T-helper 2 cell treated with Interferon-gamma antibody and Interleukin-4, amounts not matched to agents 100 ng/mL and 5 ng/mL, for 36 hours (primary cell): ENCODE data around the gene PDK4. TPM values are rescaled to one million over a fixed set of nuclear protein-coding genes. Genes with fewer than 3 reads are reported as not detected.
"Not testable (repeated sequence)": the region's sequence is repeated elsewhere in the genome, so short reads cannot be mapped to it uniquely, and the experiment has no call there.

Source experiments
- intact Hi-C: fragments of 100-400 bp; cut with micrococcal nuclease; formaldehyde crosslinking; loops from one replicate; pipeline ENCODE4 v1.15.1; 2023
- total RNA-seq: library from RNA; stranded (reverse); gene quantifications from 2 replicates; pipeline ENCODE4 v1.2.3, GENCODE V29; 2022

The PDK4 gene
- total RNA-seq, 1 donor from 2014 or later, result not detected

DNA sequence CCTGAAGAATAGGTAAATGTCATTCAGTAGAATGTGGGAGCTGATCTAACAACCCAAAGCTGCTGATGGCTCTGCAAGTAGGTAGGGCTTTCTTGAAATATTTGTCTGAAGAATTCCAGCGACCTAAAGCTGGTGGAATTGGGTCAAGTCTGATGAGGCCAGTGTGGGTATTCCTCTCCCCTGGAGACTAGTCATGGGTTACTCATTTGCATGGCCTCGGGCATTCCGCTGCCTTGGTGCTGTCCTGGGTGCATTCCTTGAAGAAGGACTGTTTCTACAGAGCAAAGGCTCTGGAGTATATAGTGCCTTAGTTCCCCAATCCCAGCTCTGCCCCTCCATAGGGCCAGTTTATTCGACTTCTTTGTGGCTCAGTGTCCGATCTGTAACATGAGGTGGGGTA, 19.2 kb downstream of the PDK4 start:
- intact Hi-C loops, result no loop called here

DNA sequence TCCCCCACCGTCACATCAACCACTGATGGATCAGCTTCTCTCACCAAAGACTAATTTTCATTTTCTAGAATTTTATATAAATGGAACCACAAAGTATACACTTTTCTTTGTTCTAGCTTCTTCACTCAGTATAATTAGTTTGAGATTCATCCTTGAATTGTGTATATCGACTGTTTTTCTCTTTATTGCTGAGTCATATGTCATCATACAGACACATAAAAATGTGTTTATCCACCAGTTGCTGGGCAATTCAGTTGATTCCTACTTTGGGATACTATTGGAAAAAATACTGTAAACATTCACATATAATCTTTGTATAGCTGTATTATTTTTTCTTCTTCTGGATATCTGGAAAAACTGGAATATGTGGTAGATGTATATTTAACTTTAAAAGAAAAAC, 26.6 kb downstream of the PDK4 start:
- intact Hi-C loops, result no loop called here

DNA sequence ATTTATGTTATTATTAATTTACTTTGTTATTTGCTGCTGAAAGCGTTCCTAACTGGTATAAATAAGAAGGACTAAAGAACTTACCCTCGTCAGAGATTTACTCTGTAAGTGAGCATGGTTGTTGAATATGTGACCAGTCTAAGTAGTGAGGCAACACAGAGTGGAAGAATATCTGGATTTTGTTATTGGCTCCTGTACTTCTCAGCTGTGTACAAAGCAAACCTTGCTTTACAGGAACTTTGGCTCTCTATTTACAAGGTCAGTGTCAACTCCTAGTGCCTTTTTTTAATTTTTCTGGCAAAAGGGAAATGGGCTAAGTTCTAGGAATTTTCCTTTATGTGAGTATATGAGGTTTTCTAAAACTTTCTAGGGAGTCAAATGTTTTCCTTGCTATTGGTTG, 35.6 kb downstream of the PDK4 start:
- intact Hi-C loops, result no loop called here

DNA sequence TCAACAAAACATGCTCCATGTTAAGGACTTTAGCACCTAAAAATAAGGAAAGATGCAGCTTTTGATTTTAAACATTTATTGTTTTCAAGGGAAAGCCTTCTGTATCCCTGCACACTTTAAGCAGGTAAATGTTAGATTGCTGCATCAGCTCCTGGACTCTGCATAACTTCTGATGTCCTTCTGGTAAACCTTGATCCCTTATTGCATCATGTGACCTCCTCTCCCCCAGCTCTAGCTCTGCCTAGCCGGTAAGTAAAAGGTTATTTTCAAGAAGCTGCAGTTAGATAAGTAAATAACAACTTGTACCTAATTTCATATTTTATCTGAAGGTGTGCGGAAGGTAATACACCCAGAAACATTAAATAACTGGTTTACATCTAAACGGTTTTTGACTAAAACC, 37.5 kb downstream of the PDK4 start:
- intact Hi-C loops, result no loop called here

DNA sequence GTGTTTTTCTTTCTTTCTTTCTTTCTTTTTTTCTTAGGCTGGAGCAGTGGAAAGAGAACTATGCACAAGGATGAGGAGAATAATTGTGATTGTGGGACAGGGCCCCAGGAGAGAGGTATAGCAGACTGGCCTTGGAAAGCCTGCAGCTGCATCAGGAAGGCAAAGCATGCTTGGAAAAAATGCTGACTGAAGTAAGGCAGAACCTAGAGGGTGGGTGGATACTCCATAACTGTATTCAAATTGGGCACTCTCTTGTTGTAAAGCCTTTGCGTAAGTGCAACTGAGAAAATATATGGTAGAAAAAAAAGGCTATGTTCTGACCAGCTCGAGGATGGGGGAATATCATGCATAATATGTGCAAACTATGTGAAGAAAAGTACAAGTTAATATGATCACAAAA, 39.5 kb downstream of the PDK4 start:
- intact Hi-C loops, result no loop called here

DNA sequence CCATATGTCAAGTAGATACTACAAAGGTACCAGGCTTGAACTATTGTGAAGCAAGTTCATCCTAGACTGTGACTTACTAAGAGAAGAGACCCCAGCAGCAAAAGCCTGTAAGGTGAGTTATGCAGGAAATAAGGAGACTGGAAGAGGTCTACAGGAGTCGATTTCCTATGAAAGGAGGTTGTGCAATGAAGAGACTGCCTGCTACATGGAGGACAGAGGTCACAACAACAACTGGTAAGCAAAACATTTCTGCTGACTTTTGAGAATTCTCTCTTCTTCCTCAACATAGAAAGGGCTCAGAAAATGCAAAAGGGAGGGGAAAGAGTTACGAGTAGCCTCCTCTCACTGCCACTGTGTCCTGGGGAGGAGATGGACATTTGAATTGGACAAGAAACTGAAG, 42.4 kb downstream of the PDK4 start:
- intact Hi-C loops, result no loop called here

DNA sequence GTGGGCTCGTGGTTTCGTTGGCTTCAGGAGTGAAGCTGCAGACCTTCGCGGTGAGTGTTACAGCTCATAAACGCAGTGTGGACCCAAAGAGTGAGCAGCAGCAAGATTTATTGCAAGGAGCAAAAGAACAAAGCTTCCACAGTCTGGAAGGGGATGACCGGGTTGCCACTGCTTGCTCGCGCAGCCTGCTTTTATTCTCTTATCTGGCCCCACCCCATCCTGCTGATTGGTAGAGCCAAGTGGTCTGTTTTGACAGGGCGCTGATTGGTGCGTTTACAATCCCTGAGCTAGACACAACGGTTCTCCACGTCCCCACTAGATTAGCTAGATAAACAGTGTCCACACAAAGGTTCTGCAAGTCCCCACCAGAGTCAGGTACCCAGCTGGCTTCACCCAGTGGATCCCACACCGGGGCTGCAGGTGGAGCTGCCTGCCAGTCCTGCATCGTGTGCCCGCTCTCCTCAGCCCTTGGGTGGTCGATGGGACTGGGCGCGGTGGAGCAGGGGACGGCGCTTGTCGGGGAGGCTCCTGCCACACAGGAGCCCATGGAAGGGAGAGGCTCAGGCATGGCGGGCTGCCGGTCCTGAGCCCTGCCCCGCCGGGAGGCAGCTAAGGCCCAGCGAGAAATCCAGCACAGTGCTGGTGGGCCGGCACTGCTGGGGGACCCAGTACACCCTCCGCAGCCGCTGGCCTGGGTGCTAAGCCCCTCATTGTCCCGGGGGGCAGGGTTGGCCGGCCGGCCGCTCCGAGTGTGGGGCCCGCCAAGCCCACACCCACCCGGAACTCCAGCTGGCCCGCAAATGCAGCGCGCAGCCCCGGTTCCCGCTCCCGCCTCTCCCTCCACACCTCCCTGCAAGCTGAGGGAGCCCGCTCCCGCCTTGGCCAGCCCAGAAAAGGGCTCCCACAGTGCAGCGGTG, 44.0 kb downstream of the PDK4 start:
- intact Hi-C loops, result not testable (repeated sequence)

DNA sequence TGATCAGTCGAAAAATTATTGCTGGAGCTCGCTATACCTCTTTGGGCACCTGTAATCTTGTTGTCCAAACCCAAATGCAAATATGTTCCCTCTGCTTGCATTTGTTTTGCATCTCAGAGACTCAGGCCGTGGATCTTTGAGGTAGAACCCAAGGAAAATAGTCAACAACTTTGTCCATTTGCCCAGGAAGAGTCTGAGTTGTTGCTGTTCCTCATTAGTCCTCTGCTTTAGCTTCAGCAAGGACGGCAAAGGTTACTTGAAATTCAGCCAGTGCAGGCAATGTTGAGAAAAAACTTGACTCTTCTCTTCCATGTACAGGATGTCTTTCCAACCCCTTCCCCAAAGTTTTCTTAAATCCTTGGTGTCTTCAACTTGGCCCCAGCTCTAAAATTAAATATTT, 45.8 kb downstream of the PDK4 start:
- intact Hi-C loops, result no loop called here

DNA sequence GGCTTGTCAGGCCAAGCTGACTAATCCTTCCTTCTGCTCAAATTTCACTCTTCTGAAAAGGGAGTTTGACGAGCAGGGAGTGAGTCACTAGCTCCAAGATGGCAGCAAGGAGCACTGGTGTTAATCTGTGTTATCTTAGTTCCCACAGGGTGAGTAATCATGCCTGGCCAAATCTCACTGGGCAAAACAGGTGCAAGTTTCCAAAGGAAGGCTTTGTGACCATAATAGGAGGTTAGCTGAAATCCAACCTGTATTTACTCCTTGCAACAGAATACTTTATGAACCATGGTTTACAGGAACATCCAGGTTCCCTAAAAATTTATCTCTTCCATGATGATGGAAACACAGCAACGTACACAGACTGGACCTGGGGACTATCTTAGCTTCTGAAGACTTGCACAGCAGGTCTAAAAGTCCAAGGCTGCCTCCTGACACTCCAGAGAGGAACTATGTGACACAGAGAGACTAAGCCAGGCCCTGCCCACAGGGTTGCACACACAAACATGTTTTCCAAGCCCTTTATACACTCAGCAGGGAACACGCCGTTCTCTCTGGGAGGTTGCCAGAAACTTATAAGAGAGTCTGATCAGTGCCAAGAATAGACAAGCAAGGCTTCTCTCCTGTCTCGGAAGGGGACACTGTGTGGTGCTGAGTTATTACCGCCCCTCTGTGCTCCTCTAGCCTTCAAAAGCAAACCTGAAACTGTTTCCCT, 46.3 kb downstream of the PDK4 start:
- intact Hi-C loops, result loop anchor here (10.0 kb wide), 1 partner anchor 755 kb away; no protein-coding TSS in a partner anchor

DNA sequence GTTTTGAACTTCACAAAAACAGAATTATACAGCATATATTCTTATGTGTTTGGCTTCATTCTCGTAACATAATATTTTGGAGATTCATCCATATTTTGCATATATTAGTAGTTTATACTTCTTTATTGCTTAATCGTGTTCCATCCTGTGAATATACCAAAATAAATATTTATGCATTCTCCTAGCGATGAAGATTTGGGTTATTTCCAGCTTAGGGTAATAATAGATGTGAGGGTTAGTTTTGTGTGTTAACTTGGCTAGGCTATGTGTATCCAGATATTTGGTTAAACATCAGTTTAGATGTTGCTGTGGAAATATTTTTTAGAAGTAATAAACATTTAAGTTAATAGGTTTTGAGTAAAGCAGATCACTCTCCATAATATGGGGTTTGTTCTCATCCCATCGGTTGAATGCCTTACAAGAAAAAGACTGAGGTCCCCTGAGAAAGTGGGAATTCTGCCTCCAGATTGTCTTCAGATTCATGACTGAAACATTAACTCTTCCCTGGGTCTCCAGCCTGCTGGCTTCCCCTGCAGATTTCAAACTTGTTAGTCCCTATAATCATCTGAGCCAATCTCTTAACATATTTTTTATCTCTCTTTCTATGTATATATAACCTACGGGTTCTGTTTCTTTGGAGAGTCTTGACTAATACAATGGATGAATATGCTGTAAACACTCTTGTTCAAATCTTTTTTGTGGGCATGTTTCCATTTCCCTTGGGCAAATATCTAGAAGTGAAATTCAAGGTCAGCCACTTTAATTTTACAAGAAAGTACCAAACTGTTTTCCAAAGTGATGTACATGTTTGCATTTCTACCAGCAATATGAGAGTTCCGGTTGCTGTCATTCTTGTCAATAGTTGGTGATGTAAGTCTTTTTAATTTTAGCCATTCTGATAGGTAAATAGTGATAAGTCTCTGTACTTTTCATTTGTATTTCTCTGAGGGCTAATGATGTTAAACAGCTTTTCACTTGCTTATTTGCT, 48.7 kb downstream of the PDK4 start:
- intact Hi-C loops, result loop anchor here (10.0 kb wide), 1 partner anchor 753 kb away; no protein-coding TSS in a partner anchor

DNA sequence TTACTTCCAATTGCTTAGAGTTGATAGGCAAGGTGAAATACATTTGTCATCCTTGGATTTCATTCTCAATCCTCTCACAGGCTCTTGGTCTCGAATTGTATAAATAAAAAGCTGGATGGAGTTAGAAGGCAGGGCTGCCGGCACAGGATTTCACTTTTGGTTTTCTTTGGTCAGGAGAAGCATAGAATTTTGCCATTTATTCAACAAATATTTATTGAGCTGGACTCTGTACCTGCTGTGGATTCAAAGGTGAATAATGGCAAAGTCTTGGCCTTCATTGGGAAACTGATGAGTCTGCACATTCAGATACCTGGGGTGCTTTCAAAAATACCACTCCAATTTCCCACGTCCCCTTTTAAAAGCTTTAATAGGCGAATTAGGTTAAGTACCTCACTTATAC, 49.7 kb downstream of the PDK4 start:
- intact Hi-C loops, result loop anchor here (10.0 kb wide), 1 partner anchor 752 kb away; no protein-coding TSS in a partner anchor

DNA sequence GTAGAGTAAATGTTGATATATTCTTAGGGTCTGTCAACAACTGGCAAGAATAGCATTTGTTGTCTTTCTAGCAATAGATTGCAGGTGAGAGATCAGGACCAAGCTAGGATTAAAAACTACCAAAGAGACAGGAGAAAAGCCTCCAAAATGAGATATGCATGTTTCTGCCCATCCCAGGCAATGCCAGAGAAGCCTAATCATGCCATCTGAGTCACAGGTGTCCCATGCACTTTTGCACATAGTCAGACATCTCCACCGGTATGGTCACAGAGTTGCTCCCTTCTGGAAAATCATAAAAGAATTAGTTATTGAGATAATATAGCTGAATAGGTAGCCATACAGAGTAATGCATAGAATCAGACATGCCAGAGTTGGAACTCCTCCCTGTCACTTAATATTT, 50.6 kb downstream of the PDK4 start:
- intact Hi-C loops, result loop anchor here (10.0 kb wide), 1 partner anchor 751 kb away; no protein-coding TSS in a partner anchor

DNA sequence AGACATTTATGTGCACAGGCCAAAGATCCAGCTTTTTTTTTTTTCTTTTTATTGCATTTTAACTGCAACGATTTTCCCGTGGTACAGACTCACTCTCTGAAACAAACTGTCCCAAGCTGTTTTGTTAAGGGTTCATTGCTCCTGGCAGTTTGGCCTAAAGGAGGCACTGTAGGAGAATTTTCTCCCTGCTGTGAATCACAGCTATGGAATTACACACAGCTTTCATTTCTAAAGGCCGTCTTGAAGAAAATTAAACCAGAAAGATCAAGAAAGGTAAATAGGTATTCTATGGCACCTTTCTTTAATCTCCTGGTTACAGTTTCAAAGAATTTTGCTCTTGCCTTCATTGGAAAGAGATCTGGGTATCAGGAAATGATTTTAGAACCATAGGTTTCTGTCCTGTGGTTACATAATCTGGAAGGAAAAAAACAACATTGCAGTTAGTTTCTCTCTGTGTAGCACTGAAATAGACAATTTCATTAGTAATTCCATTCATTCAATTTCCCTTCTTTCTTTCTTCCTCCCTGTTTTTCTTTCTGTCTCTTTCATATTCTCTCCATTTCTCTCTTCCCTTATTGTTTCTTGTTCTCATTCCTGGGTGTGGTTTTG, 51.2 kb downstream of the PDK4 start:
- intact Hi-C loops, result loop anchor here (10.0 kb wide), 1 partner anchor 750 kb away; no protein-coding TSS in a partner anchor

DNA sequence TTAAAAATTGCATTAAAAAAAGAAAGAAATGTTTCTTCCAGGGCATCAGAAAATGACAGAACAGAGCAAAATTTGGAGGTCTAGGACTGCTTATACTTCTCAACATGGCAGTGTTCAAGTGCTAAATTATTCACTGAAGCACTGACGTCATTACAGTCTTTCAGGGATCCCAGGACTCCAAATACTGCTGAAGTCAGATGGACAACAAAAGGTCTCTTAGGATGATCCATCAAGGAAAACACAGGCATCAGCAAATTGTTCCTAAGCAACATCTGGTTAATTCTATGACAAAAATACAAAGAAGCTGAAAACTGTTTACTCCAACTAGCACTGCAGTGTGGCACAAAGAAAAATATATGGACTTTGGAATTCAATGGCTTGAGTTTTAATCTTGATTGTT, 52.1 kb downstream of the PDK4 start:
- intact Hi-C loops, result loop anchor here (10.0 kb wide), 1 partner anchor 749 kb away; no protein-coding TSS in a partner anchor

DNA sequence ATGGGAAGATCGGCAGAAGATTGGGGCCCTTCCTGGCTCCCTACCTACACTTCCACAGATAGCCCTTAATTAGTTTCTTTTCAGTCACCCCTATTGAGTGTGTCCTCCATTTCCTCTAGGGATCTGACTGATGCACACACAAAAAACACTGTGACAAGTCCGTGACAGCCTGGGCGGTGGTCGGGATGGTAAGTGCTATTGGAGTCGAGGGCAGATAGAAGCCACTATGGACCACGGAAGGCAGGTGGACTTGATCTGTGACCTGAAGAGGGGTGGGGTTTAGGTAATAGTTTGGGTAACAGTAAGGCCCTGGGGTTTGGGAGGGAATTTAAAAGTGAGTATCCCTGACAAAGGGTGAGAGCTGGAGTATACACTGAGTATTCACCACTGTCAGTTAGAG, 53.0 kb downstream of the PDK4 start:
- intact Hi-C loops, result loop anchor here (10.0 kb wide), 1 partner anchor 749 kb away; no protein-coding TSS in a partner anchor

DNA sequence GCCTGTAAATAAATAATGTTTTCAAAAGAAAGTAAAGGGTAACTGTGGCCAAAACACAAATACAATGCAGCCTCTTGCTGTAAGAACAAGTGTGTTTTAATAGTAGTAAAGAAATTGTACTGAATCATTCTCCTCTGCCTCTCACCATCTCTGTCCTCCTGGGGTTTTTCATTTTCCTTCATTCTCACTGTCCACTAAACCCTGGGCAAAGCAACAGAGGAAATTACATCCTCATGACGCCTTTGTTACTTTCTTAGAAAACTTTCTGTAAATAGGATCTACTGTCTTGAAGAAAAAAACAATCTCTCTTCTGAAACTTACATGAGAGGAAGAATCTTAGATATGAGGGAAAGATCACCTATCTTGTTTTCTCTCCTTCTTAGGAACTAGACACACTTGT, 56.0 kb downstream of the PDK4 start:
- intact Hi-C loops, result loop anchor here (10.0 kb wide), 1 partner anchor 746 kb away; no protein-coding TSS in a partner anchor

DNA sequence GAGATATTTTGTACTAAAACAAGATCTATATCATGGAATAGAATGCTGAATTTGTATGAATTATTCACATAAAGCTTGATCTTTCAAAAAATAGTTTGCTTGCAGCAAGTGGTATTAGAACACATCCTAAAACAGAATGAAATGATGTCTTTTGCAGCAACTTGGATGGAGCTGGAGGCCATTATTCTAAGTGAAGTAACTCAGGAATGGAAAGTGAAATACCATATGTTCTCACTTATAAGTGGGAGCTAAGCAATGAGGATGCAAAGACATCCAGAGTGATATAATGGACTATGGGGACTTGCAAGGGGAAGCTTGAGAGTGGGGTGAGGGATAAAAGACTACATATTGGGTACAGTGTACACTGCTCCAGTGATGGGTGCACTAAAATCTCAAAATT, 56.9 kb downstream of the PDK4 start:
- intact Hi-C loops, result no loop called here

DNA sequence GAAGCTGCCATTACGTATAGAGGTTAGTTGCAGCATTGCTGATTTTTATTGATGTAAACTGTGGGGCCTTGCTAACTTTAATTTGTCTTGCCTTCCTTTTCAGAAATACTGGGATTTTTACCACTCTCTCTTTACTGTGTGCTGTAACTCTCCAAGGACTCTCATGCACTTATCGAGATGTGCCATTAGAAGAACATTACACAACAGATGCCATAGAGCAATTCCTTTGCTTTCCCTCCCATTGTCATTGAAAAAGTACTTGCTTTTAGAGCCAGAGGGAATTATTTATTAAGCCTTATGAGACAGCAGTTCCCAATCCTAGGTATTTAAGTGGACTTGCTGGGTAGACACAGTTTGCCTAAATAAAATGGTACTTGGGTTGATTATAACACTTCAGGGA, 58.8 kb downstream of the PDK4 start:
- intact Hi-C loops, result no loop called here

DNA sequence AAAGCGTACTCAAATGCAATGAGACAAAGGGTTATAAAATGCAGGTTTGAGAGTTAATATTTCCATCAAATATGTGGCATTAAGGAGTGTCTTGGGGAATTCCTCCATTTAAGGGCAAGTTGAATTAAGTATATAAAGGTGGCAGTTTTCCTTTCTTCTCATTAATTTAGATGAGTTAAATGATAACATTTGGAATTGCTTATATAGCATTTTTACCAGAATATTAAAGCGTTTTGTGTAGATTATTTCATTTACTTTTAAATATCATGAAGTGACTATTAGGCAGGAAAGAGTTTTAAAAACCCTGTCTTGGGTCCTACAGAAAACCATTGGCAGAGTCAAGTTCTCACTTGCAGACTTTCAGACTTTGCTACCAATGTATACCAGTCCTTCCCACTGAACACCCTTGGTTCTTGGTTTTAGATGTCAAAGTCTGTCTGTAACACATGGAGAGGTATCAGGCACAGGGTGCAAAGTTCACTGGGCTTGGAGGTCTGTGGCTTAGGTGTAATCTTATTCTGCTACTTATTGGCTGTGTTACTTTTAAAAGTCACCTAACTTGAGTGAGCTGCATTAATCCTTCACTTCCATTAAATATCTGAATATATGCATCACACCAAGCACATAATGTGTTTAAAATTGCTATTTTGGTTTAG, 59.5 kb downstream of the PDK4 start:
- intact Hi-C loops, result no loop called here

DNA sequence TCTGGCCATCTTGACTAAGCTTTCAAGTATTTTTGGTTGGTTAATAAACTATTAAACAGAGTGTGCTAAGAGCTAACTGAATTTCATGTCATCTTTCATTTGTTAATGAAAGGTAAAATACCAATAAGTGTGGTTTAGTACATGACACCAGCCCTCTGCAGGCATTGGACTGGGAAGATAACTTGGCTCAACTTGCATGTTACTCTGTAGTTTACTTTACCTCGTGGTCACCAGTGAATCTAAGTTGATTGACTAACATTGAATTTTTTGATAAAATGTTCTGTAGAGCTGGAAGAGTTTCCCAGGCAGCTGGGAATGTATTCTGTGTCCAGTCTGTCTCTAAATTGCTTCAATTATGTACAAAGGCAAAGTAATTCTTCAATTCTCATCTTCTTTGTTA, 60.7 kb downstream of the PDK4 start:
- intact Hi-C loops, result no loop called here
